ENCODE results near the gene NAA10. TPM values are rescaled to one million over a fixed set of nuclear protein-coding genes. Genes with fewer than 3 reads are reported as not detected.

Gene NAA10
- total RNA-seq, 1 experiment from 2014 or later = 119 TPM

- in situ Hi-C loops (cut with HindIII; ENCODE audit: low pct_unique_long_range_greater_than_20kb, low sequenced_read_pairs) = no loop called here
- DNase-seq (ENCODE audit: low read depth) = no peak
Measured at GRCh38 chrX:153968255-153968654, 33.4 kb upstream of the NAA10 start.

- no peak for DNase-seq (ENCODE audit: low read depth)
- in situ Hi-C loops (cut with HindIII; ENCODE audit: low pct_unique_long_range_greater_than_20kb, low sequenced_read_pairs) = no loop called here
Measured at GRCh38 chrX:153967536-153968224, 32.8 kb upstream of the NAA10 start.

- in situ Hi-C loops (cut with HindIII; ENCODE audit: low pct_unique_long_range_greater_than_20kb, low sequenced_read_pairs) = no loop called here
- DNase-seq (ENCODE audit: low read depth) = no peak
Measured at GRCh38 chrX:153966841-153967535, 32.2 kb upstream of the NAA10 start.

GRCh38 chrX:153966283-153966688 lies 31.4 kb upstream of the NAA10 start:
- no peak for DNase-seq (ENCODE audit: low read depth)
- in situ Hi-C loops (cut with HindIII; ENCODE audit: low pct_unique_long_range_greater_than_20kb, low sequenced_read_pairs) = no loop called here

DNA sequence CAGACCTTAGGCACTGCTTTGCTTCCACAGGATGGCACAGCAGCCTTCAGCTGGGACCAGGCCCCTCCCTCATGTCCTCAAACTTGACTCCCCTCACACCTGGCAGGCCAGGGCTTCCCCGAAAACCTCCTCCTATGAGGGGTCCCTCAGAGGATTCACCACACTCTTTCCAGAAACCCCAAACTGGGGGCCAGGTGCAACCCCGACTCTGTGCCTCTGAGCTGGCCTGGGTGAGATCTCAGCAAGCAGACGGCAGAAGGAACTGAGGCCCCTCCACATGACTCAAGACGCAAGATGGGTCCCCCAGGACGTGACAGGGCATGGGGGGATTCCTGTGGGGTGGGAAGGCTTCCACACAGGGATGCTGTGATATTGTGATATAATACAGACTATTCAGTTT lies 30.6 kb upstream of the NAA10 start:
- in situ Hi-C loops (cut with HindIII; ENCODE audit: low pct_unique_long_range_greater_than_20kb, low sequenced_read_pairs) = no loop called here
- DNase-seq (ENCODE audit: low read depth) = no peak

DNA sequence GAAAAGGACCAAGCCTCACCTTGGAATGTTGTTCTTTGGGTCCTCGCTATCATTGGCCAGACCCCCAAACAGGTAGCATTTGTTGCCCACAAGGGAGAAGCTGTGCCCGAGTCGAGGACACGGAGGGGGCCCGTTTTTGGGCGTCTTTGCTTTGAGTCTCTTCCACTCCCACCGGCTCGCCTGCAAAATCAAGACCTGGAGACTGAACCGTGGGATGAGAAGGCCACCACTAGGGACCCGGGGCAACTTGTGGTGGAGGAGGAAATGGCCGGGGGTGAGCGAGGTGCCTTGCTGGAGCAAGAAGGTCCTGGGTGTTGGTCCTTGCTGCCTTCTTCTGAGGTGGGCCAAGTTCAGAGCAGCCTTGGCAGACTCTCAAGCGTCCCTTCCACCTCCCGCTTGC lies 29.3 kb upstream of the NAA10 start:
- in situ Hi-C loops (cut with HindIII; ENCODE audit: low pct_unique_long_range_greater_than_20kb, low sequenced_read_pairs) = no loop called here
- no peak for DNase-seq (ENCODE audit: low read depth)

- in situ Hi-C loops (cut with HindIII; ENCODE audit: low pct_unique_long_range_greater_than_20kb, low sequenced_read_pairs) = no loop called here
- DNase-seq (ENCODE audit: low read depth) = no peak
Measured at GRCh38 chrX:153963546-153963945, 28.7 kb upstream of the NAA10 start.

GRCh38 chrX:153961292-153961691 lies 26.5 kb upstream of the NAA10 start:
- in situ Hi-C loops (cut with HindIII; ENCODE audit: low pct_unique_long_range_greater_than_20kb, low sequenced_read_pairs) = no loop called here
- no peak for DNase-seq (ENCODE audit: low read depth)

GRCh38 chrX:153960786-153961185 lies 25.9 kb upstream of the NAA10 start:
- in situ Hi-C loops (cut with HindIII; ENCODE audit: low pct_unique_long_range_greater_than_20kb, low sequenced_read_pairs) = no loop called here
- no peak for DNase-seq (ENCODE audit: low read depth)

DNA sequence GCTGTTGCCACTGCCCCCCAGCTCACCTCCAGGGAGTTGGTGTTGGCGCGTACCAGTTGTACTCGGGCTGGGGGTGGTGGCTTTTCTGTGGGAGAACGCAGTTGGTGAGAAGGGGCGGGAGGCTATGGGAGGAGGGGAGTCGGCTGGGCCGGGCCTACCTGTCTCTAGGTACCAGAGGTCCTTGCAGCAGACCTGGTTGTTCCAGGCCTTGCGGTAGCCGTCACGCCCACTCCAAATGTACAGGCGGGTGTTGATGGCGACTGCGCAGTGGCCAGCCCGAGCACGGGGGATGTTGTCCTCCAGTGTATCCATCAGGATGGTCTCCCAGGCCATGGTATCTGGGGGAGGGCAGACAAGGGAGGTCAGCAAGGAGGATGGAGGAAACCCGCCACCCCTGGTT lies 25.2 kb upstream of the NAA10 start:
- in situ Hi-C loops (cut with HindIII; ENCODE audit: low pct_unique_long_range_greater_than_20kb, low sequenced_read_pairs) = no loop called here
- DNase-seq (ENCODE audit: low read depth) = no peak

DNA sequence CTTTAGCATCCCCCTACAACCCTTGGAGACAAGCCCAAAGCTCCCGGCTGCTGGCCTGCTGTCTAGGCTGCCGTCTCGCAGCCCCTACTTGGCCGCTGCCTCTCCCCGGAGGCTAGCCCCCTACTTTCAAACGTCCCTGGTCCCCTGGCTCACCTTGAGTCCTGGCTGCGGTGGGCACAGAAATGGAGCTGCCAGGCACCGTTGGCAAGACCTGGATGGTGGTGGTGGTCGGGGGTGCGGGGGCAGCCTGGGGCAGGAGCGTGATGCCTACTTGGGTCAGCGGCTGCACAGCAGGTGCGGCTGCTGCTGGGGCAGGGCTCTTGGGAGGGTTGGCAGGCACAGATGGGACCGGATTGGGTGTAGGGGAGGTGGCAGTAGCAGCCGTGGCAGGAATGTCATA lies 24.8 kb upstream of the NAA10 start:
- no peak for DNase-seq (ENCODE audit: low read depth)
- in situ Hi-C loops (cut with HindIII; ENCODE audit: low pct_unique_long_range_greater_than_20kb, low sequenced_read_pairs) = no loop called here

DNA sequence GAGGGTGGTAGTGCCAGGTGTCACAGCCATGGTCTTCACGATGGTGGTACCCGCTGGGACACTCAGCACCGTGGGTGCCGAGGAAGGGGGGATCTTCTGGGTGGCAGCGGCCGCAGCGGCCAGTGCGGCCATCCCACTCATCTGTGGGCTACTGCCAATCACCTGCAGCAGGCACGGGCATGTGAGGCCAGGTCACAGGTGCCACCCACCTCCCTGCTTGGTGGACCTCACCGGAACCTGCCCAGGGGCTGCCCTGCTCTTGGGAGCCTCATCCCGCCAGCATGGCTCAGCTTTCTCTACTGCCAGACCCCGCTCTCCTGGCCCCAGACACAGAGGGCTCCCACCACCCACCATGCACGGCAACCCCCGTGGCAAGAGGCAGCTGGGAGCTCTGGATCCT lies 23.8 kb upstream of the NAA10 start:
- no peak for DNase-seq (ENCODE audit: low read depth)
- in situ Hi-C loops (cut with HindIII; ENCODE audit: low pct_unique_long_range_greater_than_20kb, low sequenced_read_pairs) = no loop called here

GRCh38 chrX:153957224-153957623 lies 22.4 kb upstream of the NAA10 start:
- no peak for DNase-seq (ENCODE audit: low read depth)
- in situ Hi-C loops (cut with HindIII; ENCODE audit: low pct_unique_long_range_greater_than_20kb, low sequenced_read_pairs) = no loop called here

DNA sequence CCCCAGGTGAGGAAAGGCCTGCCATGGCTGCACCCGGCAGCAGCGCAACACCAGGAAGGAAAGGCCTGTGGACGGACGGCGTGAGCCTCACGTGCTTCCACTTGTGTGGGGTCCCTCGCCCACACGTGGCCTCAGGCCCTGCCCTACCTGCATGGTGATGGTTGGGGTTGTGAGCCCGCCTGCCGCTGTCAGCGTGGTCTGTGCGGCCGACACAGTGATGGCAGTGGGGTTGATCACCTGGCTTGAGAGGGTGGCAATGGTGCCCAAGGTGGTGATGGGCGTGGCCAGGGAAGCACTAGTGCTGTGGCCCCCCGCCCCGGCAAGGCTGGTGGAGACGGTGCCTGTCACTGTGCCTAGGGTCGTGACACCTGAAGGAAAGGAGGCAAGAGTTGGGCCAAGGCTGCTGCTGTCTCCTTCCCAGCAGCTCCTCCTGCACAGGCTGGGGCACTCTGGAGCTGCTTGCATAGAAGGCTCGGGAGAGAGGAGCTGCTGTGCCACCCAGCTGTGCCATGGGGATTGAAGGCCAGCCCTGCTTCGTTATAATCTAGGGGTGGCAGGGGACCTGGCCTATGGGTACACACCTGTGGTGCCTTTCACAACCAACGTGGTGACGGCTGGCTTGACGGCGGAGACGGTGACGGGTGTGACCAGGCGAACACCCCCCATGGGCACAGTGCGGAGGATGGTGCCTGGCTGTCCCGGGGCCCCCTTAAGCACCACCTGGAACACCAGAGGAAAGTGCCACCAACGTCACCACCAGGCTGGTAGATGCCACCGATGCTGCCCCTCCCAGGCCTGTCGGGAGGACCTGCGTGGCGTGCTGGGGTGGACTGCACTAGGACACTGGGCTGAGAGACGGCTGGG lies 21.4 kb upstream of the NAA10 start:
- no peak for DNase-seq (ENCODE audit: low read depth)
- in situ Hi-C loops (cut with HindIII; ENCODE audit: low pct_unique_long_range_greater_than_20kb, low sequenced_read_pairs) = no loop called here

- in situ Hi-C loops (cut with HindIII; ENCODE audit: low pct_unique_long_range_greater_than_20kb, low sequenced_read_pairs) = no loop called here
- no peak for DNase-seq (ENCODE audit: low read depth)
Measured at GRCh38 chrX:153955228-153955732, 20.4 kb upstream of the NAA10 start.

GRCh38 chrX:153954558-153955227 lies 19.9 kb upstream of the NAA10 start:
- DNase-seq (ENCODE audit: low read depth) = no peak
- in situ Hi-C loops (cut with HindIII; ENCODE audit: low pct_unique_long_range_greater_than_20kb, low sequenced_read_pairs) = no loop called here

GRCh38 chrX:153953892-153954557 lies 19.2 kb upstream of the NAA10 start:
- no peak for DNase-seq (ENCODE audit: low read depth)
- in situ Hi-C loops (cut with HindIII; ENCODE audit: low pct_unique_long_range_greater_than_20kb, low sequenced_read_pairs) = no loop called here

- in situ Hi-C loops (cut with HindIII; ENCODE audit: low pct_unique_long_range_greater_than_20kb, low sequenced_read_pairs) = no loop called here
- peak; percentile 34 for DNase-seq (ENCODE audit: low read depth)
Measured at GRCh38 chrX:153953342-153953830, 18.5 kb upstream of the NAA10 start.
